ENCODE data around the gene MTRFR. TPM values are rescaled to one million over a fixed set of nuclear protein-coding genes. Genes with fewer than 3 reads are reported as not detected.

The MTRFR gene
- total RNA-seq, 2 experiments from 2014 or later = 30.1 to 32.8 TPM

GRCh38 chr12:123269896-123270213 lies 36.6 kb downstream of the MTRFR start:
- peak overlapping the region; percentile 34; the same call in 1 of the 2 replicates for H2AFZ ChIP-seq (ENCODE audit: low read length)
- ChIA-PET CTCF (ENCODE audit: unreplicated experiment) (interaction anchor here (0.5 to 0.6 kb wide), 2 partner anchors 232 to 389 kb away, joined by 3 read pairs; no protein-coding TSS in a partner anchor), POLR2A (interaction anchor here (1.0 to 1.5 kb wide), 3 partner anchors 9 to 328 kb away, joined by 3 to 7 read pairs (median 5); partner anchors contain the start of gene MTRFR)
- peaks cover 7% of the 10 kb centered on the region; the same call in 1 of the 2 replicates for H3K36me3 ChIP-seq (ENCODE audit: insufficient read depth, low read length)
- H3K27ac ChIP-seq (ENCODE audit: low read depth, low read length, poor library complexity, severe bottlenecking) = peak overlapping the region; percentile 27
- H4K20me1 ChIP-seq (ENCODE audit: insufficient read depth, low read length) = no peaks in the 10 kb centered on the region
- H3K4me3 ChIP-seq (ENCODE audit: low read depth, low read length, poor library complexity, severe bottlenecking) = peak overlapping the region; percentile 77
- H3K4me2 ChIP-seq (ENCODE audit: low read length) = peak overlapping the region; percentile 80
- H3K9me3 ChIP-seq (ENCODE audit: low read length) = no peaks in the 10 kb centered on the region
- TF ChIP-seq CTCF (conservative IDR thresholded peaks at IDR 0.05; ENCODE audit: low read length) (no peak), EZH2phosphoT487 (IDR thresholded peaks at IDR 0.05; ENCODE audit: borderline replicate concordance, low read depth, low read length) (no peak)
- no TSS peak for BruUV-seq (replicated peaks)
- H3K9me2 ChIP-seq (ENCODE audit: insufficient read depth, low read length) = no peaks in the 10 kb centered on the region
- peaks cover 11% of the 10 kb centered on the region; the same call in 1 of the 2 replicates for H3K79me2 ChIP-seq (ENCODE audit: insufficient read depth, low read depth, low read length)
- H3K4me1 ChIP-seq (ENCODE audit: insufficient read depth, low read length, poor library complexity, severe bottlenecking) = peaks cover 21% of the 10 kb centered on the region
- DNase-seq (ENCODE audit: low spot score) = no peak
- intact Hi-C loops (cut with micrococcal nuclease; ENCODE audit: unreplicated experiment) = loop anchor here (2.0 kb wide), 1 partner anchor 199 kb away; no protein-coding TSS in a partner anchor

GRCh38 chr12:123270214-123271000 lies 37.2 kb downstream of the MTRFR start:
- Histone ChIP-seq H3K9me3 (ENCODE audit: low read length) (no peaks in the 10 kb centered on the region), H3K27ac (ENCODE audit: low read depth, low read length, poor library complexity, severe bottlenecking) (peak overlapping the region; percentile 27), H2AFZ (ENCODE audit: low read length) (peak overlapping the region; percentile 45; the same call in 1 of the 2 replicates), H3K79me2 (ENCODE audit: insufficient read depth, low read depth, low read length) (peaks cover 11% of the 10 kb centered on the region; the same call in 1 of the 2 replicates), H3K4me2 (ENCODE audit: low read length) (peak overlapping the region; percentile 80), H3K9me2 (ENCODE audit: insufficient read depth, low read length) (no peaks in the 10 kb centered on the region), H3K4me3 (ENCODE audit: low read depth, low read length, poor library complexity, severe bottlenecking) (peak overlapping the region; percentile 77), H3K36me3 (ENCODE audit: insufficient read depth, low read length) (peaks cover 1% of the 10 kb centered on the region; the same call in 1 of the 2 replicates), H3K4me1 (ENCODE audit: insufficient read depth, low read length, poor library complexity, severe bottlenecking) (peaks cover 21% of the 10 kb centered on the region), H4K20me1 (ENCODE audit: insufficient read depth, low read length) (no peaks in the 10 kb centered on the region)
- POLR2A ChIA-PET = interaction anchor here (1.0 to 1.5 kb wide), 3 partner anchors 8 to 328 kb away, joined by 3 to 7 read pairs (median 5); partner anchors contain the start of gene MTRFR
- TF ChIP-seq CTCF (conservative IDR thresholded peaks at IDR 0.05; ENCODE audit: low read length) (no peak), EZH2phosphoT487 (IDR thresholded peaks at IDR 0.05; ENCODE audit: borderline replicate concordance, low read depth, low read length) (no peak)
- no TSS peak for BruUV-seq (replicated peaks)
- DNase-seq (ENCODE audit: low spot score) = peak; percentile 37
- intact Hi-C loops (cut with micrococcal nuclease; ENCODE audit: unreplicated experiment) = loop anchor here (2.0 kb wide), 1 partner anchor 198 kb away; no protein-coding TSS in a partner anchor
- CTCF ChIA-PET (ENCODE audit: unreplicated experiment) = interaction anchor here (0.6 kb wide), 2 partner anchors 95 to 389 kb away, joined by 3 read pairs; no protein-coding TSS in a partner anchor
